Nephron (organoid): ENCODE results near the gene SLC25A25.

Experiments used
- H3K27ac Mint-ChIP-seq, 3 experiments: 2 replicates each; pipeline ENCODE4 v1.8.0; 2020; ENCODE audit warnings: mixed read lengths in 3 of 3, mild to moderate bottlenecking in 2 of 3, moderate library complexity in 1 of 3
- H3K27me3 Mint-ChIP-seq: 2 replicates; pipeline ENCODE4 v1.8.0; 2021; ENCODE audit warnings: low read depth, mild to moderate bottlenecking, moderate library complexity, mixed read lengths
- H3K36me3 Mint-ChIP-seq: 2 replicates; pipeline ENCODE4 v1.8.0; 2020; ENCODE audit warnings: low read depth, mixed read lengths
- H3K4me1 Mint-ChIP-seq: 2 replicates; pipeline ENCODE4 v1.8.0; 2020; ENCODE audit warnings: mixed read lengths
- H3K4me3 Mint-ChIP-seq, 3 experiments: 2 replicates each; pipeline ENCODE4 v1.8.0; 2020; ENCODE audit warnings: mild to moderate bottlenecking in 3 of 3, mixed read lengths in 3 of 3, moderate library complexity in 2 of 3
- H3K9me3 Mint-ChIP-seq: 2 replicates; pipeline ENCODE4 v1.8.0; 2020; ENCODE audit warnings: mixed read lengths
- TF ChIP-seq, protein P1 (sequence below), 3 experiments: fragments of 200-600 bp; sonication (generic); IDR thresholded peaks; one replicate each; pipeline ENCODE4 v1.5.0; 2021; ENCODE audit warnings: antibody characterized with exemption in 3 of 3; ENCODE audit not compliant: unreplicated experiment in 3 of 3

SLC25A25 gene

DNA sequence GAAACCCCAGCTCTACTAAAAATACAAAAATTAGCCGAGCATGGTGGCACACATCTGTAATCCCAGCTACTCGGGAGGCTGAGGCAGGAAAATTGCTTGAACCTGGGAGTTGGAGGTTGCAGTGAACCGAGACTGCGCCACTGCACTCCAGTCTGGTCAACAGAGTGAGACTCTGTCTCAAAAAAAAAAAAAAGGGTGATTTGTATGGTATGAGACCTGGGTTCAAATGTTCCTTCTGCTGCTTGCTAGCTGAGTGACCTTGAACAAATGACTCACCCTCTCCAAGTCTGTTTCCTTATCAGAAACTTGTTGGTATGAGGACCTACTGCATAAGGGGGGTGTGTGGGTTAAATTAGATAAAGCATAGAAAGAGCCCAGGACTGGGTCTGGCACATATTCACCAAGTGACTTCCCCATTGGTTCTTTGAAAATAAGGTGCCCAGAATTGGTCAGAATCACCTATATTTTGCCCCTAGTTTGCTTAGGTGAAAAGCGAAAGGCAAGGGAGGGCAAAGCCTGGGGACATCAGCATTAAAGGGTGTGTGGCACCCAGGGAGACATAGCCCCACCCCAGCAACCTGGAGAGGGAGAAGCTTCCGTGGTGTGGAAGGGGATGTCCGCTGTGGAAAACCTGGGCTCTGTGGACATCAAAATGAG lies 9.9 kb downstream of the SLC25A25 start:
- TF ChIP-seq, protein P1, sequence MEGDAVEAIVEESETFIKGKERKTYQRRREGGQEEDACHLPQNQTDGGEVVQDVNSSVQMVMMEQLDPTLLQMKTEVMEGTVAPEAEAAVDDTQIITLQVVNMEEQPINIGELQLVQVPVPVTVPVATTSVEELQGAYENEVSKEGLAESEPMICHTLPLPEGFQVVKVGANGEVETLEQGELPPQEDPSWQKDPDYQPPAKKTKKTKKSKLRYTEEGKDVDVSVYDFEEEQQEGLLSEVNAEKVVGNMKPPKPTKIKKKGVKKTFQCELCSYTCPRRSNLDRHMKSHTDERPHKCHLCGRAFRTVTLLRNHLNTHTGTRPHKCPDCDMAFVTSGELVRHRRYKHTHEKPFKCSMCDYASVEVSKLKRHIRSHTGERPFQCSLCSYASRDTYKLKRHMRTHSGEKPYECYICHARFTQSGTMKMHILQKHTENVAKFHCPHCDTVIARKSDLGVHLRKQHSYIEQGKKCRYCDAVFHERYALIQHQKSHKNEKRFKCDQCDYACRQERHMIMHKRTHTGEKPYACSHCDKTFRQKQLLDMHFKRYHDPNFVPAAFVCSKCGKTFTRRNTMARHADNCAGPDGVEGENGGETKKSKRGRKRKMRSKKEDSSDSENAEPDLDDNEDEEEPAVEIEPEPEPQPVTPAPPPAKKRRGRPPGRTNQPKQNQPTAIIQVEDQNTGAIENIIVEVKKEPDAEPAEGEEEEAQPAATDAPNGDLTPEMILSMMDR (IDR thresholded peaks at IDR 0.05; ENCODE audit: unreplicated experiment in 3 of 3): no peak
- H3K4me1 Mint-ChIP-seq: peaks cover 45% of the 10 kb centered on the region
- H3K4me3 Mint-ChIP-seq: no peak overlapping the region
- H3K27ac Mint-ChIP-seq: peak overlapping the region; percentile 86 to 94 (median 93)
- peaks cover 3% of the 10 kb centered on the region for H3K36me3 Mint-ChIP-seq
- H3K9me3 Mint-ChIP-seq: no peaks in the 10 kb centered on the region
- H3K27me3 Mint-ChIP-seq: no peaks in the 10 kb centered on the region

DNA sequence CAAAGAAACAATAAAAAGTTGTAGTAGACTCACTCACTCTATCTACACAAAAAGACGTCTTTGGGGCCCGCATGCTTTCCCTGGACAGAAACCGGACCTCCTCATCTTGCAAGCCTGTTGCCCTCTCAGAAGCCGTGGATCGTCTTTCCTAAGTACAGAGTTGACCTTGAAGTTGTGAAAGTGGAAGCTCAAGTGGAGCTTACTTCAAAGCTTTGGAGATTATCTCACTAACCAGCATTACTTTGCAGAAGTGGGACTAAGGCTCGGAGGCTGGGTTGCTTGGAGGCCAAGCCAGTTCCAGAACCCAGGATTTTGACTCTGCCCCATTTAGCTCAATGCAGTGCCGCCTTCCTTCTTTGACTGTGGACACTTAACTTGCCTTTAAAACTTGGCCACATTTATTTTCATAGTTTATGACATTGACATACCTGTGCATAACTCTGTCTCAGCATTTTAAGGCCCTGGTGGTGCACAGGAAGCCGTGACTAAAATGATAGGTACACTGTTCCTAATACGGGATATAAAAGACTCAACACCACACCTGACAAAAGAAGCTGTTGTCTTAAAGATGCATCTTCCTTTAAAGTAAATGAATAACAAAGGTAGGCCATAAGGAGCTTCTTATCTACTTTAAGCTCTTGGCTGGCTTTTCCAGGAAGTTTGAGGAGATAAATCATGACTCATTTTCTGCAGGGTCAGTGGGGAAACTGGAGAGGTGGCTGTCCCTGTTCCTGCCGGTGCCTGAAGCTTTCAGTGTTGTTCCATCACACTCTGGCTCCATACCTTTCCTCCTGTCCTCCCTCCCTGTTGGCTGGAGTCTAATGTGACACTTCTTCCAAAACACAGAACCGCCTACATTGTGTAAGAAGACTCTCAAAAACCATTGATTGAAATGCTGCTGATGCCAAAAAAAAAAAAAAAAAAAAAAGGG lies 10.7 kb downstream of the SLC25A25 start:
- Mint-ChIP-seq H3K27ac (peak overlapping the region; percentile 86 to 94 (median 93)), H3K9me3 (no peaks in the 10 kb centered on the region)

DNA sequence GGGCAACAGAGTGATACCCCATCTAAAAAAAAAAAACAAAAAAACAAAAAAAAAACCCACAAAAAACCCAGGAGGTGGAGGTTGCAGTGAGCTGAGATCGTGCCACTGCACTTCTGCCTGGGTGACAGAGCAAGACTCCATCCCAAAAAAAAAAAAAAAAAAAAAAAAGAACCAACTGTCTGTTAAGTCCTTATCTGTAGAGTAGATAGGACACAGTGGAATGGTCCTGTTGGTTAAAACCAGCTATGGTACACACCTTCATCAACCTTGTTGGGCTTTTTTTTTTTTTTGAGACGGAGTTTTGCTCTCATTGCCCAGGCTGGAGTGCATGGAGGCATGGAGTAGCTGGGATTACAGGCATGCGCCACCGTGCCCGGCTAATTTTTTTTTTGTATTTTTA lies 12.2 kb downstream of the SLC25A25 start:
- no peaks in the 10 kb centered on the region for H3K9me3 Mint-ChIP-seq
- peak overlapping the region; percentile 94 to 98 (median 98) for H3K27ac Mint-ChIP-seq
- TF ChIP-seq, protein P1 (IDR thresholded peaks at IDR 0.05; ENCODE audit: unreplicated experiment in 3 of 3): no peak
- peaks cover 48% of the 10 kb centered on the region for H3K4me1 Mint-ChIP-seq
- H3K36me3 Mint-ChIP-seq: peaks cover 7% of the 10 kb centered on the region
- no peaks in the 10 kb centered on the region for H3K27me3 Mint-ChIP-seq
- no peak overlapping the region for H3K4me3 Mint-ChIP-seq

More for the DNA sequence above, 10.7 kb downstream of the SLC25A25 start:
- peaks cover 4% of the 10 kb centered on the region for H3K36me3 Mint-ChIP-seq
- peaks cover 40% of the 10 kb centered on the region for H3K4me1 Mint-ChIP-seq
- TF ChIP-seq, protein P1 (IDR thresholded peaks at IDR 0.05; ENCODE audit: unreplicated experiment in 3 of 3): no peak
- no peaks in the 10 kb centered on the region for H3K27me3 Mint-ChIP-seq
- peak overlapping the region in 2 of 3 experiments; percentile 29 to 35 for H3K4me3 Mint-ChIP-seq

DNA sequence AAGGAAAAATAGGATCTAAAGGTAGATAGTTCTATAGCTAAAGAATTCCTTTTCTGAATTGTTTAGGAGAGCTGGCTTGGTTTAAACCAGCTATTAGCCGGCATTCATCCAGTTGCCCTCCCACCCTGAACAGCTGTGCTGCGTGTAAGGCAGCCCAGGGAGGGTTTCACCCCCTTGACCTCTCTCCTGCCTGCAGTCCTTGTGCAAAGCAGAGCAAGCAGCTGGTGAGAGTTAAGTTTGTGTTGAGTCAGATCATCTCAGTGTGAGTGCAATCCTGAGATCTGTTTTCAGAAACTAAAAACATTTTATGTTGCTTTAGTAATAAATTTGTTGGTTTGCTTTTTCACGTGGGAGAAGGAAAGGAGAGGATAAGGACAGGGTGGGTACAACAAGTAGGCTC lies 13.0 kb downstream of the SLC25A25 start:
- H3K36me3 Mint-ChIP-seq: peaks cover 13% of the 10 kb centered on the region
- TF ChIP-seq, protein P1 (IDR thresholded peaks at IDR 0.05; ENCODE audit: unreplicated experiment in 3 of 3): no peak
- peak overlapping the region; percentile 33 to 73 (median 55) for H3K4me3 Mint-ChIP-seq
- H3K27me3 Mint-ChIP-seq: no peaks in the 10 kb centered on the region
- peaks cover 48% of the 10 kb centered on the region for H3K4me1 Mint-ChIP-seq
- no peaks in the 10 kb centered on the region for H3K9me3 Mint-ChIP-seq
- peak overlapping the region; percentile 94 to 98 (median 98) for H3K27ac Mint-ChIP-seq

DNA sequence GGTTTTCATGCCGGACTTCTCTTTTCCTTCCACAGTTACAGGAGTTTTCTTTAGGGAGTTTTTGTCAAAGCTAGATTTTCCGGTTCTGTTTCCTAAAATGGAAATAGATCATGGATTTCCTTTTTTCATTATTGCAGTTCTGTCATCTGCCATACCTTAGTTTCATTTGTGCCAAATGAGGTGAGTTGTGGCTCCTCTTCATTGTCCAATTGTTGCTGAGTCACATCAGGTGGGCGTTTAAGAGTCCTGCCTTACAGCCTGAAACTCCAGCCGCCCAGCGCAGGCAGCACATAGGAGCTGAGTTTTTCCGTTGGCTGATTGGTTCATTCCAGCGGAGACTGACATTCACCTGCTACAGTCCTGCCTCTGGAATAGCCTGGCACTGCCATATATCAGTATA lies 14.1 kb downstream of the SLC25A25 start:
- Mint-ChIP-seq H3K4me1 (peaks cover 43% of the 10 kb centered on the region), H3K27me3 (no peaks in the 10 kb centered on the region)

More for the DNA sequence above, 14.1 kb downstream of the SLC25A25 start:
- Mint-ChIP-seq H3K4me3 (peak overlapping the region; percentile 14 to 46 (median 42)), H3K36me3 (peaks cover 10% of the 10 kb centered on the region), H3K9me3 (no peaks in the 10 kb centered on the region), H3K27ac (peak overlapping the region; percentile 95 to 98 (median 98))
- TF ChIP-seq, protein P1 (IDR thresholded peaks at IDR 0.05; ENCODE audit: unreplicated experiment in 3 of 3): no peak
